Gastroesophageal sphincter (tissue), 3 donors: Measurements from ENCODE around the gene NCLN.

Experiments used
- CTCF ChIP-seq, 4 experiments: fragments of 200-600 bp in 2 of 4; fragments of 450-650 bp in 2 of 4; sonication (generic) in 1 of 4; IDR thresholded peaks; one replicate each; pipeline ENCODE4 v1.5.1; 2017 to 2019; ENCODE audit warnings: antibody characterized with exemption in 4 of 4, mild to moderate bottlenecking in 2 of 4, moderate library complexity in 2 of 4
- EP300 ChIP-seq: sonication (generic); formaldehyde crosslinking; IDR thresholded peaks from one replicate; pipeline ENCODE4 v1.6.1; 2017; ENCODE audit warnings: antibody characterized with exemption, mild to moderate bottlenecking
- POLR2A ChIP-seq, 2 donors: fragments of 450-650 bp; IDR thresholded peaks; one replicate each; pipeline ENCODE4 v1.6.1; 2017; ENCODE audit warnings: antibody characterized with exemption in 2 of 2, mild to moderate bottlenecking in 2 of 2, moderate library complexity in 1 of 2
- POLR2AphosphoS5 ChIP-seq: sonication (generic); formaldehyde crosslinking; IDR thresholded peaks from one replicate; pipeline ENCODE4 v1.6.1; 2017; ENCODE audit warnings: antibody characterized with exemption

- TF ChIP-seq CTCF (IDR thresholded peaks at IDR 0.05) (no peak), POLR2A (IDR thresholded peaks at IDR 0.05) (no peak), POLR2AphosphoS5 (no peak), EP300 (no peak)
These were observed 47.5 kb upstream of the NCLN start for GRCh38 chr19:3138268-3138667.
